ENCODE data around the gene GRID1.

GRID1 gene

GRCh38 chr10:86261941-86262687, 104.5 kb downstream of the GRID1 start:
- H2AFZ ChIP-seq (ENCODE audit: low read length): peak overlapping the region; percentile 62
- H3K4me3 ChIP-seq (ENCODE audit: low read length): peak overlapping the region; percentile 43
- H3K79me2 ChIP-seq (ENCODE audit: low read length): no peaks in the 10 kb centered on the region
- H3K4me1 ChIP-seq (ENCODE audit: low read length): no peaks in the 10 kb centered on the region
- H3K4me2 ChIP-seq (ENCODE audit: low read depth, low read length): peak overlapping the region; percentile 70
- H3F3A ChIP-seq (ENCODE audit: insufficient read depth, low read length): no peaks in the 10 kb centered on the region
- H3K27ac ChIP-seq (ENCODE audit: low read length): no peak overlapping the region
- no peaks in the 10 kb centered on the region for H3K9me3 ChIP-seq (replicated peaks; ENCODE audit: insufficient read depth, low read length)
- H3K27me3 ChIP-seq (replicated peaks; ENCODE audit: insufficient read depth, low read length): no peaks in the 10 kb centered on the region
- H3K9ac ChIP-seq (ENCODE audit: low read length): no peak overlapping the region
- no peaks in the 10 kb centered on the region for H3K36me3 ChIP-seq (replicated peaks; ENCODE audit: insufficient read depth, low read length)
- TF ChIP-seq EZH2 (optimal IDR thresholded peaks at IDR 0.05; ENCODE audit: low read depth, low read length) (no peak), EZH2phosphoT487 (IDR thresholded peaks at IDR 0.05; ENCODE audit: low read length) (no peak), CTCF (IDR thresholded peaks at IDR 0.05; ENCODE audit: low read length) (peak; percentile 64)
- DNase-seq: peak; percentile 85
- H3K9me2 ChIP-seq (replicated peaks; ENCODE audit: insufficient read depth, low read length): no peaks in the 10 kb centered on the region
- H4K20me1 ChIP-seq (ENCODE audit: insufficient read depth, low read length): no peaks in the 10 kb centered on the region

- Histone ChIP-seq H3F3A (ENCODE audit: insufficient read depth, low read length) (no peaks in the 10 kb centered on the region), H3K79me2 (ENCODE audit: low read length) (no peaks in the 10 kb centered on the region), H3K4me3 (ENCODE audit: low read length) (peak overlapping the region; percentile 37; the same call in 1 of the 2 replicates), H3K27ac (ENCODE audit: low read length) (no peak overlapping the region), H3K4me2 (ENCODE audit: low read depth, low read length) (peak overlapping the region; percentile 70; the same call in 1 of the 2 replicates), H3K36me3 (replicated peaks; ENCODE audit: insufficient read depth, low read length) (no peaks in the 10 kb centered on the region), H2AFZ (ENCODE audit: low read length) (peak overlapping the region; percentile 62), H3K9me2 (replicated peaks; ENCODE audit: insufficient read depth, low read length) (no peaks in the 10 kb centered on the region), H3K4me1 (ENCODE audit: low read length) (no peaks in the 10 kb centered on the region), H3K9me3 (replicated peaks; ENCODE audit: insufficient read depth, low read length) (no peaks in the 10 kb centered on the region), H4K20me1 (ENCODE audit: insufficient read depth, low read length) (no peaks in the 10 kb centered on the region), H3K27me3 (replicated peaks; ENCODE audit: insufficient read depth, low read length) (no peaks in the 10 kb centered on the region), H3K9ac (ENCODE audit: low read length) (no peak overlapping the region)
- DNase-seq: no peak
- no peak for TF ChIP-seq EZH2phosphoT487 (IDR thresholded peaks at IDR 0.05; ENCODE audit: low read length)
- no peak for TF ChIP-seq EZH2 (optimal IDR thresholded peaks at IDR 0.05; ENCODE audit: low read depth, low read length)
- TF ChIP-seq CTCF (IDR thresholded peaks at IDR 0.05; ENCODE audit: low read length): no peak
These were observed 105.1 kb downstream of the GRID1 start for GRCh38 chr10:86261470-86261869.

GRCh38 chr10:86260564-86260963, 106.0 kb downstream of the GRID1 start:
- no peak for DNase-seq
- Histone ChIP-seq H3K4me1 (ENCODE audit: low read length) (no peaks in the 10 kb centered on the region), H3F3A (ENCODE audit: insufficient read depth, low read length) (no peaks in the 10 kb centered on the region), H3K4me3 (ENCODE audit: low read length) (no peak overlapping the region), H3K27me3 (replicated peaks; ENCODE audit: insufficient read depth, low read length) (no peaks in the 10 kb centered on the region), H3K27ac (ENCODE audit: low read length) (no peak overlapping the region), H3K9ac (ENCODE audit: low read length) (no peak overlapping the region), H2AFZ (ENCODE audit: low read length) (no peak overlapping the region), H3K4me2 (ENCODE audit: low read depth, low read length) (no peak overlapping the region), H3K9me3 (replicated peaks; ENCODE audit: insufficient read depth, low read length) (no peaks in the 10 kb centered on the region), H4K20me1 (ENCODE audit: insufficient read depth, low read length) (no peaks in the 10 kb centered on the region), H3K36me3 (replicated peaks; ENCODE audit: insufficient read depth, low read length) (no peaks in the 10 kb centered on the region), H3K79me2 (ENCODE audit: low read length) (no peaks in the 10 kb centered on the region), H3K9me2 (replicated peaks; ENCODE audit: insufficient read depth, low read length) (no peaks in the 10 kb centered on the region)
- TF ChIP-seq CTCF (IDR thresholded peaks at IDR 0.05; ENCODE audit: low read length) (no peak), EZH2 (optimal IDR thresholded peaks at IDR 0.05; ENCODE audit: low read depth, low read length) (no peak), EZH2phosphoT487 (IDR thresholded peaks at IDR 0.05; ENCODE audit: low read length) (no peak)
